H1 (cell line): ENCODE measurements around the gene PIAS1. TPM values are rescaled to one million over a fixed set of nuclear protein-coding genes. Genes with fewer than 3 reads are reported as not detected.

Experiments used
- CTCF ChIA-PET: fragments of 300-600 bp; sonication (Branson Sonifier 250); formaldehyde crosslinking; loops from one replicate; lab custom pipeline; 2021; ENCODE audit not compliant: partially characterized antibody; lab: Charles Lee
- POLR2A ChIA-PET: fragments of 300-600 bp; sonication (Branson Sonifier 250); formaldehyde crosslinking; loops from one replicate; lab custom pipeline; 2021; ENCODE audit warnings: inconsistent platforms; ENCODE audit not compliant: partially characterized antibody; lab: Charles Lee
- DNase-seq, 2 experiments: peaks; one replicate each; pipeline versions ENCODE4 v3.0.0 to v3.0.0-alpha.2; 2010 to 2022; ENCODE audit warnings: low spot score in 2 of 2, low read depth in 1 of 2, mixed read lengths in 1 of 2
- FAIRE-seq: peaks from 2 replicates; lab custom pipeline; 2011; peaks lifted over from hg19 to GRCh38; lab: Jason Lieb, UNC
- H2AFZ ChIP-seq: 2 replicates; pipeline ENCODE4 v1.8.1; 2012; ENCODE audit warnings: low read length, inconsistent platforms
- H2AK5ac ChIP-seq: 2 replicates; pipeline ENCODE4 v1.6.1; 2013; ENCODE audit warnings: low read depth, low read length
- H2BK120ac ChIP-seq: replicated peaks from 2 replicates; pipeline ENCODE3; 2013; ENCODE audit warnings: low read depth, low read length, inconsistent platforms
- H2BK12ac ChIP-seq: 2 replicates; pipeline ENCODE4 v1.6.1; 2013; ENCODE audit warnings: low read depth, low read length
- H2BK15ac ChIP-seq: 2 replicates; pipeline ENCODE4 v1.6.1; 2013; ENCODE audit warnings: low read length
- H2BK20ac ChIP-seq: 2 replicates; pipeline ENCODE4 v1.6.1; 2013; ENCODE audit warnings: low read length
- H2BK5ac ChIP-seq: 2 replicates; pipeline ENCODE4 v1.6.1; 2013; ENCODE audit warnings: low read depth, low read length
- H3K14ac ChIP-seq: 2 replicates; pipeline ENCODE4 v1.6.1; 2013; ENCODE audit warnings: inconsistent platforms; ENCODE audit not compliant: insufficient read length
- H3K18ac ChIP-seq: 2 replicates; pipeline ENCODE4 v1.6.1; 2013; ENCODE audit warnings: low read length; ENCODE audit errors: extremely low read depth
- H3K23ac ChIP-seq: 2 replicates; pipeline ENCODE4 v1.6.1; 2013; ENCODE audit warnings: inconsistent platforms; ENCODE audit not compliant: insufficient read length
- H3K23me2 ChIP-seq: 2 replicates; pipeline ENCODE4 v1.6.1; 2013; ENCODE audit warnings: low read depth, low read length
- H3K27ac ChIP-seq: 2 replicates; pipeline ENCODE4 v1.6.1; 2011; ENCODE audit warnings: low read depth, low read length, inconsistent platforms
- H3K27me3 ChIP-seq, 4 experiments: replicated peaks in 1 of 4; 1 replicate in 1 of 4; 2 replicates in 3 of 4; pipeline versions ENCODE4 v1.6.1 to v1.8.1; 2011 to 2013; ENCODE audit warnings: low read length in 3 of 4, mild to moderate bottlenecking in 3 of 4, inconsistent platforms in 2 of 4, mixed read lengths in 2 of 4, moderate library complexity in 1 of 4; ENCODE audit not compliant: control insufficient read depth in 3 of 4, insufficient read depth in 3 of 4; ENCODE audit errors: extremely low read depth in 1 of 4
- H3K36me3 ChIP-seq, 4 experiments: 2 replicates each; pipeline versions ENCODE4 v1.6.1 to v1.8.1; 2011 to 2013; ENCODE audit warnings: mild to moderate bottlenecking in 4 of 4, low read length in 3 of 4, moderate library complexity in 2 of 4, control low read depth in 1 of 4, inconsistent platforms in 1 of 4; ENCODE audit not compliant: insufficient read depth in 4 of 4, control insufficient read depth in 2 of 4
- H3K4ac ChIP-seq: replicated peaks from 2 replicates; pipeline ENCODE3; 2013; ENCODE audit warnings: low read length, low read depth, mixed read lengths, inconsistent platforms; ENCODE audit not compliant: insufficient read length
- H3K4me1 ChIP-seq, 4 experiments: replicated peaks in 1 of 4; 1 replicate in 1 of 4; 2 replicates in 3 of 4; pipeline versions ENCODE4 v1.6.1 to v1.8.1; 2011 to 2013; ENCODE audit warnings: low read length in 3 of 4, inconsistent platforms in 2 of 4, mixed read lengths in 1 of 4; ENCODE audit not compliant: insufficient read depth in 4 of 4, control insufficient read depth in 3 of 4
- H3K4me2 ChIP-seq, 2 experiments: 2 replicates each; pipeline versions ENCODE4 v1.6.1 to v1.8.1; 2011 to 2013; ENCODE audit warnings: low read depth in 2 of 2, low read length in 2 of 2, control low read depth in 1 of 2, inconsistent platforms in 1 of 2, mild to moderate bottlenecking in 1 of 2; ENCODE audit not compliant: insufficient read depth in 1 of 2
- H3K4me3 ChIP-seq, 4 experiments: fragments of 200-600, 300-600 bp in 1 of 4; sonication (generic), shearing (Covaris generic), sonication (Bioruptor Twin) in 1 of 4; 2 replicates each; pipeline versions ENCODE4 v1.5.1 to v1.8.1; 2011 to 2016; ENCODE audit warnings: low read length in 4 of 4, low read depth in 3 of 4, control low read depth in 2 of 4, inconsistent platforms in 2 of 4, mild to moderate bottlenecking in 2 of 4, mixed read lengths in 1 of 4, moderate library complexity in 1 of 4; ENCODE audit not compliant: insufficient read depth in 2 of 4; ENCODE audit errors: extremely low read depth in 1 of 4
- H3K56ac ChIP-seq: replicated peaks from 2 replicates; pipeline ENCODE3; 2013; ENCODE audit warnings: low read depth, mild to moderate bottlenecking, mixed read lengths, low read length, inconsistent platforms; ENCODE audit not compliant: insufficient read length
- H3K79me1 ChIP-seq: 2 replicates; pipeline ENCODE4 v1.6.1; 2013; ENCODE audit warnings: low read depth, low read length, control low read depth
- H3K79me2 ChIP-seq, 2 experiments: 2 replicates each; pipeline versions ENCODE4 v1.6.1 to v1.8.1; 2012 to 2013; ENCODE audit warnings: low read length in 2 of 2, mild to moderate bottlenecking in 2 of 2, inconsistent platforms in 1 of 2; ENCODE audit not compliant: insufficient read depth in 2 of 2, control insufficient read depth in 1 of 2
- H3K9ac ChIP-seq, 4 experiments: replicated peaks in 1 of 4; 1 replicate in 1 of 4; 2 replicates in 3 of 4; pipeline versions ENCODE4 v1.6.1 to v1.8.1; 2011 to 2013; ENCODE audit warnings: low read depth in 3 of 4, low read length in 3 of 4, control low read depth in 2 of 4, mild to moderate bottlenecking in 2 of 4, moderate library complexity in 2 of 4, inconsistent platforms in 1 of 4; ENCODE audit errors: extremely low read depth in 1 of 4
- H3K9me3 ChIP-seq, 2 experiments: 2 replicates each; pipeline versions ENCODE4 v1.6.1 to v1.8.1; 2012 to 2013; ENCODE audit warnings: mild to moderate bottlenecking in 2 of 2, moderate library complexity in 2 of 2, control low read depth in 1 of 2, inconsistent platforms in 1 of 2, low read depth in 1 of 2, low read length in 1 of 2, mixed read lengths in 1 of 2; ENCODE audit not compliant: insufficient read depth in 2 of 2
- H4K20me1 ChIP-seq, 2 experiments: replicated peaks in 1 of 2; 2 replicates each; pipeline versions ENCODE3 to v1.8.1; 2011 to 2013; ENCODE audit warnings: inconsistent platforms in 2 of 2, low read length in 2 of 2, mild to moderate bottlenecking in 1 of 2; ENCODE audit not compliant: insufficient read depth in 2 of 2, control insufficient read depth in 1 of 2
- H4K5ac ChIP-seq: 2 replicates; pipeline ENCODE4 v1.6.1; 2013; ENCODE audit warnings: low read length, low read depth, mixed read lengths, inconsistent platforms; ENCODE audit not compliant: insufficient read length
- H4K8ac ChIP-seq: 2 replicates; pipeline ENCODE4 v1.8.0; 2013; ENCODE audit warnings: mild to moderate bottlenecking, moderate library complexity, low read length, inconsistent platforms; ENCODE audit not compliant: insufficient read depth; ENCODE audit errors: extremely low read depth
- H4K91ac ChIP-seq: replicated peaks from 2 replicates; pipeline ENCODE3; 2013; ENCODE audit warnings: low read length, mixed read lengths, inconsistent platforms; ENCODE audit not compliant: insufficient read length
- ATF3 ChIP-seq: IDR thresholded peaks from 2 replicates; pipeline ENCODE4 v1.6.1; 2011; ENCODE audit warnings: low read depth, mild to moderate bottlenecking, low read length; ENCODE audit not compliant: insufficient read depth
- GTF2F1 ChIP-seq: IDR thresholded peaks from 2 replicates; pipeline ENCODE4 v1.6.1; 2012; ENCODE audit warnings: low read depth, low read length, improper control_type of control experiment, borderline replicate concordance
- NANOG ChIP-seq: IDR thresholded peaks from 2 replicates; pipeline ENCODE4 v1.6.1; 2011; ENCODE audit warnings: low read length, low read depth, mild to moderate bottlenecking, inconsistent platforms; ENCODE audit not compliant: insufficient read depth, poor library complexity, severe bottlenecking
- PHF8 ChIP-seq: fragments of 200-600 bp; sonication (generic); conservative IDR thresholded peaks from 2 replicates; pipeline ENCODE4 v1.7.1; 2012; ENCODE audit warnings: low read depth, mild to moderate bottlenecking, inconsistent platforms, low read length, moderate library complexity
- POLR2AphosphoS5 ChIP-seq: IDR thresholded peaks from 2 replicates; pipeline ENCODE4 v1.6.1; 2011; ENCODE audit warnings: low read depth, low read length
- RAD21 ChIP-seq, 2 experiments: IDR thresholded peaks in 1 of 2; conservative IDR thresholded peaks in 1 of 2; 2 replicates each; pipeline ENCODE4 v1.6.1; 2011; ENCODE audit warnings: low read depth in 2 of 2, low read length in 2 of 2, improper control_type of control experiment in 1 of 2, inconsistent platforms in 1 of 2, mild to moderate bottlenecking in 1 of 2, moderate library complexity in 1 of 2
- SIN3A ChIP-seq, 2 experiments: IDR thresholded peaks in 1 of 2; conservative IDR thresholded peaks in 1 of 2; 2 replicates each; pipeline ENCODE4 v1.6.1; 2011 to 2012; ENCODE audit warnings: low read length in 2 of 2, improper control_type of control experiment in 1 of 2, low read depth in 1 of 2, mild to moderate bottlenecking in 1 of 2
- TAF1 ChIP-seq: IDR thresholded peaks from 2 replicates; pipeline ENCODE4 v1.6.1; 2011; ENCODE audit warnings: mild to moderate bottlenecking, low read depth, low read length
- TAF7 ChIP-seq: optimal IDR thresholded peaks from 2 replicates; pipeline ENCODE3; 2011; ENCODE audit warnings: low read depth, mild to moderate bottlenecking, inconsistent platforms, low read length, moderate library complexity, borderline replicate concordance
- WGBS, 2 experiments: shearing (Covaris generic) in 1 of 2; methylation state at CpG; one replicate each; pipeline versions ENCODE4 v1.1.6 to v1.1.7; 2013 to 2015; ENCODE audit warnings: low lambda C conversion rate in 2 of 2, mixed read lengths in 2 of 2, inconsistent platforms in 1 of 2, low coverage in 1 of 2, missing lambda C conversion rate in 1 of 2; ENCODE audit not compliant: insufficient replicate concordance in 2 of 2, insufficient coverage in 1 of 2, insufficient read length in 1 of 2; ENCODE audit errors: extremely low coverage in 1 of 2, missing lambda C conversion rate in 1 of 2; 5-methylcytosine and 5-hydroxymethylcytosine counted together
- polyA plus RNA-seq, 7 experiments: library from polyadenylated mRNA; depleted of rRNA in 3 of 7; stranded (reverse) in 5 of 7; unstranded in 2 of 7; fragments of >200 nt in 5 of 7; fragments of 200-250 nt in 2 of 7; gene quantifications; 1 replicate in 5 of 7; 2 replicates in 1 of 7; 4 replicates in 1 of 7; pipeline versions ENCODE4 v1.2.1 to v1.2.3, GENCODE V29; 2011 to 2013; ENCODE audit warnings: missing spikeins in 2 of 7, mixed read lengths in 2 of 7
- total RNA-seq: library from RNA; stranded (reverse); fragmentation: NEBNext Ultra II Directional; extraction: Animal tissue kit (Norgen Biotek cat#: 25700); gene quantifications from 2 replicates; pipeline ENCODE4 v1.2.1, GENCODE V29; 2021

Gene PIAS1
- total and polyA plus RNA-seq, 2 of the 8 experiments (the other 6 are each of a cell fraction or from before 2014, with no cell fraction given) = 30.8 to 34.5 TPM

DNA sequence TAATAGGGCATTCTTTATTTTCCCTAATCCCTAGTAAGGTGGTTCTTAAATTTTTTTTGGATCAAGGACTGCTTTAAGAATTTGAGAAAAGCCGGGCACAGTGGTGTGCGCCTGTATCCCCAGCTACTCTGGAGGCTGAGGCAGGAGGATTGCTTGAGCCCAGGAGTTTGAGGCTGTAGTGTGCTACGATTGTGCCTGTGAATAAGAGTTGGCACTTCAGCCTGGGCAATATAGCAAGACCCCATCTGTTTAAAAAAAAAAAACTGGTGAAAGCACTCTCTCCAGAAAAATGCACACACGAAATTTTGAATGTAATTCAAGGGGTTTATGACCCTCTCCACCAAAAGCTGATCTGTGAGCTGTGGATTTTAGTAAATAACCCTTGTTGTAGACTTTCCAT lies 119.0 kb downstream of the PIAS1 start:
- H4K8ac ChIP-seq = no peak overlapping the region
- H3K27me3 ChIP-seq = no peaks in the 10 kb centered on the region
- H3K9me3 ChIP-seq = no peaks in the 10 kb centered on the region
- no peak overlapping the region for H3K27ac ChIP-seq
- WGBS, 2 experiments = 89% methylated on average over 4 of the region's 4 CpGs; no CpG with 5 or more reads in 1 of the 2 experiments
- no peak overlapping the region for H2BK20ac ChIP-seq
- H3K56ac ChIP-seq = no peak overlapping the region
- no peaks in the 10 kb centered on the region for H3K23me2 ChIP-seq
- no peak for DNase-seq
- no peak overlapping the region for H4K5ac ChIP-seq
- H4K20me1 ChIP-seq = no peaks in the 10 kb centered on the region
- no peak overlapping the region for H2BK12ac ChIP-seq
- no peaks in the 10 kb centered on the region for H3K4me1 ChIP-seq
- H3K4ac ChIP-seq = no peak overlapping the region
- H3K4me3 ChIP-seq = no peak overlapping the region
- POLR2A ChIA-PET = interaction anchor here (0.7 to 1.2 kb wide), 2 partner anchors 10 to 68 kb away, joined by 3 read pairs; no protein-coding TSS in a partner anchor
- H3K4me2 ChIP-seq = no peak overlapping the region
- H2BK15ac ChIP-seq = no peak overlapping the region
- no peaks in the 10 kb centered on the region for H3K79me2 ChIP-seq
- H2AK5ac ChIP-seq = no peak overlapping the region
- FAIRE-seq = no peak
- no peak overlapping the region for H2BK5ac ChIP-seq
- CTCF ChIA-PET = no interaction called here
- H3K36me3 ChIP-seq = peaks cover 2 to 25% (median 9%) of the 10 kb centered on the region in 4 experiments; a peak in 7 of 8 replicates
- no peak overlapping the region for H4K91ac ChIP-seq
- no peak overlapping the region for H3K23ac ChIP-seq
- no peak overlapping the region for H3K14ac ChIP-seq
- H3K9ac ChIP-seq = no peak overlapping the region
- H2BK120ac ChIP-seq = no peak overlapping the region
- no peaks in the 10 kb centered on the region for H3K79me1 ChIP-seq
- H2AFZ ChIP-seq = no peak overlapping the region
- H3K18ac ChIP-seq = no peak overlapping the region
- TF ChIP-seq TAF1 (no peak), GTF2F1 (no peak), POLR2AphosphoS5 (no peak), RAD21 (IDR thresholded peaks at IDR 0.05 in 1 of 2, conservative IDR thresholded peaks at IDR 0.05 in 1 of 2; ENCODE audit: low read depth in 2 of 2, low read length in 2 of 2) (no peak), TAF7 (no peak), PHF8 (no peak), SIN3A (conservative IDR thresholded peaks at IDR 0.05 in 1 of 2, IDR thresholded peaks at IDR 0.05 in 1 of 2; ENCODE audit: low read depth in 1 of 2, low read length in 2 of 2) (no peak), ATF3 (no peak), NANOG (no peak)
